MCF 10A (cell line): Measurements from ENCODE around the gene ATP6V1A. TPM values are rescaled to one million over a fixed set of nuclear protein-coding genes. Genes with fewer than 3 reads are reported as not detected.

ENCODE experiments used
- BruUV-seq: library from RNA; stranded (reverse); fragments of 400-500 nt; replicated peaks from 2 replicates; lab custom pipeline; 2021; lab: Mats Ljungman, UMichigan
- CTCF ChIA-PET: fragments of 300-600 bp; sonication (Branson Sonifier 250); formaldehyde crosslinking; extraction: SDS; loops from one replicate; lab custom pipeline; 2021; ENCODE audit warnings: antibody characterized with exemption, inconsistent platforms; lab: Yijun Ruan, JAX
- POLR2A ChIA-PET: fragments of 300-600, 350-650 bp; sonication (Branson Sonifier 250); formaldehyde crosslinking; extraction: SDS; loops from one replicate; lab custom pipeline; 2020; ENCODE audit warnings: antibody characterized with exemption, inconsistent platforms; lab: Yijun Ruan, JAX
- DNase-seq: peaks from one replicate; pipeline ENCODE4 v3.0.0-alpha.2; 2018; ENCODE audit not compliant: unreplicated experiment
- H3K27ac Mint-ChIP-seq: one replicate; pipeline ENCODE4 v1.8.0; 2022; ENCODE audit warnings: mild to moderate bottlenecking, low read depth, mixed read lengths; ENCODE audit not compliant: unreplicated experiment
- H3K27me3 Mint-ChIP-seq: one replicate; pipeline ENCODE4 v1.8.0; 2022; ENCODE audit warnings: mixed read lengths; ENCODE audit not compliant: insufficient read depth, unreplicated experiment
- H3K36me3 Mint-ChIP-seq: one replicate; pipeline ENCODE4 v1.8.0; 2022; ENCODE audit warnings: mild to moderate bottlenecking, moderate library complexity, mixed read lengths; ENCODE audit not compliant: insufficient read depth, unreplicated experiment
- H3K4me1 Mint-ChIP-seq: one replicate; pipeline ENCODE4 v1.8.0; 2022; ENCODE audit warnings: mixed read lengths; ENCODE audit not compliant: insufficient read depth, unreplicated experiment
- H3K4me3 Mint-ChIP-seq: one replicate; pipeline ENCODE4 v1.8.0; 2022; ENCODE audit warnings: mild to moderate bottlenecking, moderate library complexity, mixed read lengths; ENCODE audit not compliant: unreplicated experiment
- H3K9me3 Mint-ChIP-seq: one replicate; pipeline ENCODE4 v1.8.0; 2022; ENCODE audit warnings: mixed read lengths; ENCODE audit not compliant: unreplicated experiment
- intact Hi-C: fragments of 100-400 bp; cut with micrococcal nuclease; formaldehyde crosslinking; loops from 2 replicates; pipeline ENCODE4 v1.14.1; 2022
- total RNA-seq: library from RNA; stranded (reverse); gene quantifications from 2 replicates; pipeline ENCODE4 v1.2.3, GENCODE V29; 2022
- TF ChIP-seq, protein P1 (sequence below): fragments of 200-600 bp; IDR thresholded peaks from one replicate; pipeline ENCODE4 v1.8.0; 2022; ENCODE audit warnings: antibody characterized with exemption, mild to moderate bottlenecking; ENCODE audit not compliant: unreplicated experiment

Gene ATP6V1A
- total RNA-seq, 1 experiment from 2014 or later, result 51.6 TPM

GRCh38 chr3:113717308-113717707 lies 29.5 kb upstream of the ATP6V1A start:
- POLR2A ChIA-PET, result interaction anchor here (1.0 to 2.0 kb wide), 6 partner anchors 10 to 24 kb away, joined by 4 to 13 read pairs (median 6); partner anchors contain the start of gene USF3
- H3K9me3 Mint-ChIP-seq, result no peaks in the 10 kb centered on the region
- CTCF ChIA-PET, result interaction anchor here (0.6 kb wide), 1 partner anchor 195 kb away, joined by 3 read pairs; no protein-coding TSS in a partner anchor
- no peak overlapping the region for H3K27ac Mint-ChIP-seq
- no peaks in the 10 kb centered on the region for H3K27me3 Mint-ChIP-seq
- TF ChIP-seq, protein P1, sequence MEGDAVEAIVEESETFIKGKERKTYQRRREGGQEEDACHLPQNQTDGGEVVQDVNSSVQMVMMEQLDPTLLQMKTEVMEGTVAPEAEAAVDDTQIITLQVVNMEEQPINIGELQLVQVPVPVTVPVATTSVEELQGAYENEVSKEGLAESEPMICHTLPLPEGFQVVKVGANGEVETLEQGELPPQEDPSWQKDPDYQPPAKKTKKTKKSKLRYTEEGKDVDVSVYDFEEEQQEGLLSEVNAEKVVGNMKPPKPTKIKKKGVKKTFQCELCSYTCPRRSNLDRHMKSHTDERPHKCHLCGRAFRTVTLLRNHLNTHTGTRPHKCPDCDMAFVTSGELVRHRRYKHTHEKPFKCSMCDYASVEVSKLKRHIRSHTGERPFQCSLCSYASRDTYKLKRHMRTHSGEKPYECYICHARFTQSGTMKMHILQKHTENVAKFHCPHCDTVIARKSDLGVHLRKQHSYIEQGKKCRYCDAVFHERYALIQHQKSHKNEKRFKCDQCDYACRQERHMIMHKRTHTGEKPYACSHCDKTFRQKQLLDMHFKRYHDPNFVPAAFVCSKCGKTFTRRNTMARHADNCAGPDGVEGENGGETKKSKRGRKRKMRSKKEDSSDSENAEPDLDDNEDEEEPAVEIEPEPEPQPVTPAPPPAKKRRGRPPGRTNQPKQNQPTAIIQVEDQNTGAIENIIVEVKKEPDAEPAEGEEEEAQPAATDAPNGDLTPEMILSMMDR, result no peak
- peaks cover 60% of the 10 kb centered on the region for H3K36me3 Mint-ChIP-seq
- H3K4me3 Mint-ChIP-seq, result no peak overlapping the region
- no TSS peak for BruUV-seq
- intact Hi-C loops, result no loop called here
- DNase-seq, result no peak
- H3K4me1 Mint-ChIP-seq, result peaks cover 4% of the 10 kb centered on the region

DNA sequence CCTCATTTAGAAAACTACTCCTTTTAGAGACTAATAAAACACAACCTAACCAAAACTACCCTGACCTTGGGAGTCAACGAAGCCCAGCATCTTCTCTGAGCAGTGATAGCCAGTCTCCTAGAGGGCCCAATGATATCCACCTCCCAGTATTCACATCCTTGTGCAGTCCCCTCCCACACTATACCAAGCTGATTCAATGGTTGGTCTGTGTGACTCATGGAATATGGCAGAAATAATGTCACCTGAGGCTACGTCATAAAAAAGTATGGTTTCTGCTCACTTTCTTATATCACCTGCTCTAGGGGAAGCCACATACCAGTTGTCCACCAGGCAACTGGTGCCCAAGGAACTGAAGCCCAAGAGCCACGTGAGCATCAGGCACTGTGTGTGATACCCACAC lies 29.0 kb upstream of the ATP6V1A start:
- ChIA-PET CTCF (no interaction called here), POLR2A (interaction anchor here (1.1 to 2.0 kb wide), 2 partner anchors 20 to 23 kb away, joined by 5 to 6 read pairs; no protein-coding TSS in a partner anchor)
- Mint-ChIP-seq H3K27ac (no peak overlapping the region), H3K4me3 (no peak overlapping the region), H3K36me3 (peaks cover 65% of the 10 kb centered on the region), H3K9me3 (no peaks in the 10 kb centered on the region), H3K4me1 (no peaks in the 10 kb centered on the region), H3K27me3 (no peaks in the 10 kb centered on the region)
- TF ChIP-seq, protein P1, result no peak
- no TSS peak for BruUV-seq
- DNase-seq, result no peak
- intact Hi-C loops, result no loop called here

GRCh38 chr3:113719294-113719693 lies 27.5 kb upstream of the ATP6V1A start:
- TF ChIP-seq, protein P1, result no peak
- TSS peak; percentile 33 for BruUV-seq
- Mint-ChIP-seq H3K36me3 (peaks cover 74% of the 10 kb centered on the region), H3K27ac (no peak overlapping the region), H3K4me3 (no peak overlapping the region), H3K4me1 (no peaks in the 10 kb centered on the region), H3K9me3 (no peaks in the 10 kb centered on the region), H3K27me3 (no peaks in the 10 kb centered on the region)
- DNase-seq, result no peak
- CTCF ChIA-PET, result interaction anchor here (0.9 to 2.3 kb wide), 2 partner anchors 17 to 20 kb away, joined by 3 to 6 read pairs; no protein-coding TSS in a partner anchor
- intact Hi-C loops, result no loop called here
- POLR2A ChIA-PET, result interaction anchor here (0.7 to 1.4 kb wide), 3 partner anchors 14 to 25 kb away, joined by 4 to 5 read pairs (median 4); no protein-coding TSS in a partner anchor

DNA sequence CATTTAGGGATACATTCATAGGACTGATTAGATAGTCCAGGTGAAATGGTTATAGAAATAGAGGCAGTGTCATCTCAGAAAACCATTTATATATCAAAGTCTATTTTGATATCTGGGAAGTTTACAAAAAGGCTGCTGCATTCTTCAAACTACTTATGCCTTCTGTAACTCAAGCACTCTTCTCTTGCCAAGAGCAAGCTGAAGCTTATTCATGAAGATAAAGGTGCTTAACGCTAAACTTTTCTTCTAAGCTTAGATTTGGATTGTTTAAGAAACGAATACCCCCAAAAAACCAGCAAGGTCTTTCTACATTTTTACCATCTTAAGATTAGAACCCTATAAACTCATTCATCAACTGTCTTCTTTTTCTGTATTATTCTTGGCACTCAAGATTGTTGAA lies 27.1 kb upstream of the ATP6V1A start:
- CTCF ChIA-PET, result interaction anchor here (0.9 to 2.3 kb wide), 2 partner anchors 16 to 19 kb away, joined by 3 to 6 read pairs; no protein-coding TSS in a partner anchor
- POLR2A ChIA-PET, result interaction anchor here (0.7 to 1.4 kb wide), 4 partner anchors 14 to 28 kb away, joined by 3 to 5 read pairs (median 4); no protein-coding TSS in a partner anchor
- Mint-ChIP-seq H3K4me1 (peaks cover 3% of the 10 kb centered on the region), H3K27me3 (no peaks in the 10 kb centered on the region), H3K9me3 (no peaks in the 10 kb centered on the region), H3K27ac (no peak overlapping the region), H3K4me3 (no peak overlapping the region), H3K36me3 (peaks cover 74% of the 10 kb centered on the region)
- intact Hi-C loops, result no loop called here
- no TSS peak for BruUV-seq
- DNase-seq, result no peak
- TF ChIP-seq, protein P1, result no peak
